GM12878 (cell line): ENCODE measurements around the gene BBLN. TPM values are rescaled to one million over a fixed set of nuclear protein-coding genes. Genes with fewer than 3 reads are reported as not detected.
A peak's percentile ranks its signal among the peaks of the same experiment; 100 is the strongest.

Experiments
- ASH2L ChIP-seq: fragments of 300-600, 200-600 bp; sonication (generic); IDR thresholded peaks from 2 replicates; pipeline ENCODE4 v1.6.1; 2017; ENCODE audit warnings: low read depth, mild to moderate bottlenecking, borderline replicate concordance
- CREM ChIP-seq: IDR thresholded peaks from 2 replicates; pipeline ENCODE4 v1.6.1; 2014; ENCODE audit warnings: antibody characterized with exemption, low read depth
- HCFC1 ChIP-seq: fragments of 150-350 bp; IDR thresholded peaks from 2 replicates; pipeline ENCODE4 v1.6.1; 2014; ENCODE audit warnings: low read length
- HDGF ChIP-seq: fragments of 450-650 bp; IDR thresholded peaks from 2 replicates; pipeline ENCODE4 v1.6.1; 2016; ENCODE audit warnings: antibody characterized with exemption
- NBN ChIP-seq: fragments of 450-650 bp; IDR thresholded peaks from 2 replicates; pipeline ENCODE4 v1.6.1; 2016
- NFIC ChIP-seq: IDR thresholded peaks from 2 replicates; pipeline ENCODE4 v1.6.1; 2012; ENCODE audit warnings: low read depth, mild to moderate bottlenecking, inconsistent platforms, low read length, moderate library complexity
- PAX8 ChIP-seq: fragments of 450-650 bp; IDR thresholded peaks from 2 replicates; pipeline ENCODE4 v1.6.1; 2017; ENCODE audit warnings: mild to moderate bottlenecking, moderate library complexity
- POLR2A ChIP-seq: IDR thresholded peaks from 2 replicates; pipeline ENCODE4 v1.6.1; 2011; ENCODE audit warnings: low read depth, mild to moderate bottlenecking, low read length
- POLR2AphosphoS2 ChIP-seq: IDR thresholded peaks from 2 replicates; pipeline ENCODE4 v1.6.1; 2011; ENCODE audit warnings: low read depth, mild to moderate bottlenecking, low read length, improper control_type of control experiment, moderate library complexity
- RB1 ChIP-seq: fragments of 450-650 bp; formaldehyde crosslinking; IDR thresholded peaks from 2 replicates; pipeline ENCODE4 v1.6.1; 2017; ENCODE audit warnings: mild to moderate bottlenecking, borderline replicate concordance
- TBL1XR1 ChIP-seq: IDR thresholded peaks from 2 replicates; pipeline ENCODE4 v1.6.1; 2012; ENCODE audit warnings: low read depth, low read length, improper control_type of control experiment
- WRNIP1 ChIP-seq: IDR thresholded peaks from 2 replicates; pipeline ENCODE4 v1.6.1; 2011; ENCODE audit warnings: low read depth, low read length, improper control_type of control experiment, borderline replicate concordance
- YBX1 ChIP-seq: fragments of 450-650 bp; IDR thresholded peaks from 2 replicates; pipeline ENCODE4 v1.6.1; 2016; ENCODE audit warnings: antibody characterized with exemption
- YY1 ChIP-seq: IDR thresholded peaks from 2 replicates; pipeline ENCODE4 v1.6.1; 2011; ENCODE audit warnings: low read depth, mild to moderate bottlenecking, low read length
- ZNF622 ChIP-seq: fragments of 450-650 bp; IDR thresholded peaks from 2 replicates; pipeline ENCODE4 v1.6.1; 2017; ENCODE audit warnings: mild to moderate bottlenecking, inconsistent platforms
- ZZZ3 ChIP-seq: IDR thresholded peaks from 2 replicates; pipeline ENCODE4 v1.6.1; 2011; ENCODE audit warnings: low read depth; ENCODE audit not compliant: control insufficient read depth, insufficient read length
- polyA plus RNA-seq, 11 experiments: library from polyadenylated mRNA; depleted of rRNA in 4 of 11; unstranded in 6 of 11; stranded (reverse) in 5 of 11; fragments of >200 nt; fragmentation: Nextera tagmentation in 4 of 11; fragmentation: Illumina TruSeq in 1 of 11; extraction: Ambion mirVana in 4 of 11; extraction: Trizol in 1 of 11; gene quantifications; 1 replicate in 1 of 11; 2 replicates in 10 of 11; pipeline versions ENCODE4 v1.2.1 to v1.2.3, GENCODE V29; 2011 to 2016; ENCODE audit warnings: inconsistent platforms in 2 of 11, missing spikeins in 2 of 11, low read depth in 1 of 11
- total RNA-seq, 4 experiments: library from RNA; depleted of rRNA in 3 of 4; stranded (reverse); fragments of >200 nt in 3 of 4; fragmentation: Illumina TruSeq in 1 of 4; extraction: Trizol in 1 of 4; gene quantifications; 2 replicates each; pipeline versions ENCODE4 v1.2.1 to v1.2.3, GENCODE V29; 2013 to 2021
- TF ChIP-seq, protein P1 (sequence below): IDR thresholded peaks from 2 replicates; pipeline ENCODE4 v1.6.1; 2011; ENCODE audit warnings: borderline replicate concordance, low read depth, mild to moderate bottlenecking, moderate library complexity, mixed read lengths, low read length; ENCODE audit not compliant: insufficient read depth; ENCODE audit errors: extremely low read length
- TF ChIP-seq, protein P2 (sequence below): IDR thresholded peaks from 2 replicates; pipeline ENCODE4 v1.6.1; 2012; ENCODE audit warnings: low read depth, low read length, improper control_type of control experiment
- TF ChIP-seq, protein P3 (sequence below): fragments of 450-650 bp; IDR thresholded peaks from 2 replicates; pipeline ENCODE4 v1.6.1; 2017; ENCODE audit warnings: borderline replicate concordance
- TF ChIP-seq, protein P4 (sequence below): fragments of 450-650 bp; formaldehyde crosslinking; IDR thresholded peaks from 2 replicates; pipeline ENCODE4 v1.5.0; 2022; ENCODE audit warnings: mild to moderate bottlenecking, missing genetic modification characterization
- TF ChIP-seq, protein P5 (sequence below): IDR thresholded peaks from 2 replicates; pipeline ENCODE4 v1.6.1; 2011; ENCODE audit warnings: low read depth, mild to moderate bottlenecking, low read length, moderate library complexity, borderline replicate concordance; ENCODE audit errors: extremely low read depth
- TF ChIP-seq, protein P6 (sequence below): fragments of 450-650 bp; IDR thresholded peaks from 2 replicates; pipeline ENCODE4 v1.6.1; 2016; ENCODE audit warnings: mild to moderate bottlenecking

Gene BBLN
- total and polyA plus RNA-seq, 10 of the 15 experiments (the other 5 are each of a cell fraction or from before 2014, with no cell fraction given), result 3.8 to 194 (median 66.2) TPM

DNA sequence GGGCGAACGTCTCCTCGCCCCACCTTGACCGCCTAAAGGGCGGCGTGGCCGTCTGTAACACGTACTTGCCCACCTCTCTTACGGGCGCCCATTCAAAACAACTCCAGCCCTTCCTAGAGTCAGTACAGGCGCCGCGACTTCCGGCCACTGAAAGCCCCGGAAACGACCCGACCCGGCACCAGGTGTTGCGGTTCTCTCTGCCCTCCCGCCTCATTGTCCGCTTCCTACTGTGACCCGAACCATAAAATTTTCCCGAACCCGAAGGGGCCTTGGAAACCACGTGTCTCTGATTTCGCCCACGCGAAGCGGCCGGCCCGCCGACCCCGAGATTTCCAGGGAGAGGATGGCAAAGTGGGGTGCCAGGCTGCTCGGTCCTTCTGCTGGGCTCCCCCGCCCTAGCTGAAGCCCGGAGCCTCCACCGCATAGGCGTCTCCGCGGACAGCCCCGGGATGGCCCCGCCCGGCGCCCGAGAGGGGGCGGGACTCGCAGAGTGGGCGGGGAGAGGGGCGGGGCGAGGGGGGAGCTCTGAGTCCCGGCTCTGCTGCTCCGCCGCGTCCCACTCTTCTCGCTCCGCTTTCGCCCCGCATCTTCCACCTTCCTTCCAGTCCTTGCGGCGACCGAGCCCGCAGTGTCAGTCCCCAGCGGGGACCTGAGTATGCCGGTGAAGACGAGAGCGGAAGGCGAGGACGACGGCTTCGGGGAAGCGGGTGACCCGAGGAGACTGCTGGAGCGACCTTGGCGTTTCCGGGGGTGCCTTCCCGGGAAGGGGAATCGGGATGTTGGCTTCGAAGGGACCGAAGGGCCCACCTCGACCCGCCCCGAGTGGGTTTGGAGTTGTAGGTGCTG lies 31.9 kb upstream of the BBLN start (continued):
- TF ChIP-seq, protein P1, sequence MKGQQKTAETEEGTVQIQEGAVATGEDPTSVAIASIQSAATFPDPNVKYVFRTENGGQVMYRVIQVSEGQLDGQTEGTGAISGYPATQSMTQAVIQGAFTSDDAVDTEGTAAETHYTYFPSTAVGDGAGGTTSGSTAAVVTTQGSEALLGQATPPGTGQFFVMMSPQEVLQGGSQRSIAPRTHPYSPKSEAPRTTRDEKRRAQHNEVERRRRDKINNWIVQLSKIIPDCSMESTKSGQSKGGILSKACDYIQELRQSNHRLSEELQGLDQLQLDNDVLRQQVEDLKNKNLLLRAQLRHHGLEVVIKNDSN, result peak; percentile 84
- TF ChIP-seq POLR2A (peak; percentile 46; the same call in 1 of the 2 replicates), NFIC (peak; percentile 3; the same call in 1 of the 2 replicates), PAX8 (no peak), POLR2AphosphoS2 (no peak), NBN (peak; percentile 86), CREM (peak; percentile 47; the same call in 1 of the 2 replicates), YY1 (peak; percentile 50; the same call in 1 of the 2 replicates), ZNF622 (no peak), WRNIP1 (no peak), ZZZ3 (no peak), RB1 (peak; percentile 29; the same call in 1 of the 2 replicates), TBL1XR1 (peak; percentile 34; the same call in 1 of the 2 replicates), HDGF (0 out of 2 replicates have a peak, but pooled peaks have one; percentile 26), YBX1 (no peak), ASH2L (0 out of 2 replicates have a peak, but pooled peaks have one; percentile 42), HCFC1 (peak; percentile 64)
- TF ChIP-seq, protein P2, sequence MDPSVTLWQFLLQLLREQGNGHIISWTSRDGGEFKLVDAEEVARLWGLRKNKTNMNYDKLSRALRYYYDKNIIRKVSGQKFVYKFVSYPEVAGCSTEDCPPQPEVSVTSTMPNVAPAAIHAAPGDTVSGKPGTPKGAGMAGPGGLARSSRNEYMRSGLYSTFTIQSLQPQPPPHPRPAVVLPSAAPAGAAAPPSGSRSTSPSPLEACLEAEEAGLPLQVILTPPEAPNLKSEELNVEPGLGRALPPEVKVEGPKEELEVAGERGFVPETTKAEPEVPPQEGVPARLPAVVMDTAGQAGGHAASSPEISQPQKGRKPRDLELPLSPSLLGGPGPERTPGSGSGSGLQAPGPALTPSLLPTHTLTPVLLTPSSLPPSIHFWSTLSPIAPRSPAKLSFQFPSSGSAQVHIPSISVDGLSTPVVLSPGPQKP, result peak; percentile 61
- TF ChIP-seq, protein P3, sequence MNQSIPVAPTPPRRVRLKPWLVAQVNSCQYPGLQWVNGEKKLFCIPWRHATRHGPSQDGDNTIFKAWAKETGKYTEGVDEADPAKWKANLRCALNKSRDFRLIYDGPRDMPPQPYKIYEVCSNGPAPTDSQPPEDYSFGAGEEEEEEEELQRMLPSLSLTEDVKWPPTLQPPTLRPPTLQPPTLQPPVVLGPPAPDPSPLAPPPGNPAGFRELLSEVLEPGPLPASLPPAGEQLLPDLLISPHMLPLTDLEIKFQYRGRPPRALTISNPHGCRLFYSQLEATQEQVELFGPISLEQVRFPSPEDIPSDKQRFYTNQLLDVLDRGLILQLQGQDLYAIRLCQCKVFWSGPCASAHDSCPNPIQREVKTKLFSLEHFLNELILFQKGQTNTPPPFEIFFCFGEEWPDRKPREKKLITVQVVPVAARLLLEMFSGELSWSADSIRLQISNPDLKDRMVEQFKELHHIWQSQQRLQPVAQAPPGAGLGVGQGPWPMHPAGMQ, result peak; percentile 94
- TF ChIP-seq, protein P4, sequence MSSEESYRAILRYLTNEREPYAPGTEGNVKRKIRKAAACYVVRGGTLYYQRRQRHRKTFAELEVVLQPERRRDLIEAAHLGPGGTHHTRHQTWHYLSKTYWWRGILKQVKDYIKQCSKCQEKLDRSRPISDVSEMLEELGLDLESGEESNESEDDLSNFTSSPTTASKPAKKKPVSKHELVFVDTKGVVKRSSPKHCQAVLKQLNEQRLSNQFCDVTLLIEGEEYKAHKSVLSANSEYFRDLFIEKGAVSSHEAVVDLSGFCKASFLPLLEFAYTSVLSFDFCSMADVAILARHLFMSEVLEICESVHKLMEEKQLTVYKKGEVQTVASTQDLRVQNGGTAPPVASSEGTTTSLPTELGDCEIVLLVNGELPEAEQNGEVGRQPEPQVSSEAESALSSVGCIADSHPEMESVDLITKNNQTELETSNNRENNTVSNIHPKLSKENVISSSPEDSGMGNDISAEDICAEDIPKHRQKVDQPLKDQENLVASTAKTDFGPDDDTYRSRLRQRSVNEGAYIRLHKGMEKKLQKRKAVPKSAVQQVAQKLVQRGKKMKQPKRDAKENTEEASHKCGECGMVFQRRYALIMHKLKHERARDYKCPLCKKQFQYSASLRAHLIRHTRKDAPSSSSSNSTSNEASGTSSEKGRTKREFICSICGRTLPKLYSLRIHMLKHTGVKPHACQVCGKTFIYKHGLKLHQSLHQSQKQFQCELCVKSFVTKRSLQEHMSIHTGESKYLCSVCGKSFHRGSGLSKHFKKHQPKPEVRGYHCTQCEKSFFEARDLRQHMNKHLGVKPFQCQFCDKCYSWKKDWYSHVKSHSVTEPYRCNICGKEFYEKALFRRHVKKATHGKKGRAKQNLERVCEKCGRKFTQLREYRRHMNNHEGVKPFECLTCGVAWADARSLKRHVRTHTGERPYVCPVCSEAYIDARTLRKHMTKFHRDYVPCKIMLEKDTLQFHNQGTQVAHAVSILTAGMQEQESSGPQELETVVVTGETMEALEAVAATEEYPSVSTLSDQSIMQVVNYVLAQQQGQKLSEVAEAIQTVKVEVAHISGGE (CRISPR knock-in tag), result no peak
- TF ChIP-seq, protein P5, sequence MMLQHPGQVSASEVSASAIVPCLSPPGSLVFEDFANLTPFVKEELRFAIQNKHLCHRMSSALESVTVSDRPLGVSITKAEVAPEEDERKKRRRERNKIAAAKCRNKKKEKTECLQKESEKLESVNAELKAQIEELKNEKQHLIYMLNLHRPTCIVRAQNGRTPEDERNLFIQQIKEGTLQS, result peak; percentile 29; the same call in 1 of the 2 replicates
- TF ChIP-seq, protein P6, sequence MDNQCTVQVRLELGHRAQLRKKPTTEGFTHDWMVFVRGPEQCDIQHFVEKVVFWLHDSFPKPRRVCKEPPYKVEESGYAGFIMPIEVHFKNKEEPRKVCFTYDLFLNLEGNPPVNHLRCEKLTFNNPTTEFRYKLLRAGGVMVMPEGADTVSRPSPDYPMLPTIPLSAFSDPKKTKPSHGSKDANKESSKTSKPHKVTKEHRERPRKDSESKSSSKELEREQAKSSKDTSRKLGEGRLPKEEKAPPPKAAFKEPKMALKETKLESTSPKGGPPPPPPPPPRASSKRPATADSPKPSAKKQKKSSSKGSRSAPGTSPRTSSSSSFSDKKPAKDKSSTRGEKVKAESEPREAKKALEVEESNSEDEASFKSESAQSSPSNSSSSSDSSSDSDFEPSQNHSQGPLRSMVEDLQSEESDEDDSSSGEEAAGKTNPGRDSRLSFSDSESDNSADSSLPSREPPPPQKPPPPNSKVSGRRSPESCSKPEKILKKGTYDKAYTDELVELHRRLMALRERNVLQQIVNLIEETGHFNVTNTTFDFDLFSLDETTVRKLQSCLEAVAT, result 0 out of 2 replicates have a peak, but pooled peaks have one; percentile 63
